ENCODE results near the gene GGT6.

DNA sequence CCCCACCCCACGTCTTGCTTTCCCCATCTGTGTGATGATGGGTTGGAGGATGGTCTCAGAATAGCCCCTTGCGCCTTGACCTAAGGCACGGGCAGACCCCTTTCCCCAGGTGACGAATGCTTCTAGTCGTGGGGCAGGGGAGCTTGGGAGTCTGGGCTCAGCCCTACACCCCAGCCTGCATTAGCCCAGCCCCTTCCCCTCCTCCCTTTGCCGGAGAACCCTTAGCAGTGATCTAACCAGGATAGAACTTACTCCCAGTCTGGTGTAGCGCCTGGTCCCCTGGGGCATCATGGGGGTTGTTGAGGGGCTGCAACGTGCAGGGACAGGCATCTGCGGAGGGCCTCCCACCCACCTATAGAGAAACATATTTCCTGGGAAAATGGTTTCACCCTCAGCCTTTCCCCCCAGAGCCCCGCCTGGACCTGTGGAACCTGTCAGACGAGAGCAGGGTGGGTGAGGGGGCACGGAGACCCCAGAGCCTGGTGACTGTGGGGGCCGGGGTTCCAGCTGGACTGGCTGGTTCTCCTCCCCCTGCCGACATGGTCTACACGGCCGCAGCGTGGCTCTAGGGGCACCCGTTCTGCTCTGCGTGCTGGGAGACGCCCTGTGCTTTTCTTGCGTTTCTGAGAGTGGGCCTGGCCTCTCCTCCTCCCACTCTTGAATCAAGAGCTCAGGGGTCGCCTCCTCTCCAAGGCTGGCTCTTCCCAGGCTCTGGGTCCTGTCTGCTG is 28.7 kb upstream of the GGT6 start:
- TF ChIP-seq, protein P1, sequence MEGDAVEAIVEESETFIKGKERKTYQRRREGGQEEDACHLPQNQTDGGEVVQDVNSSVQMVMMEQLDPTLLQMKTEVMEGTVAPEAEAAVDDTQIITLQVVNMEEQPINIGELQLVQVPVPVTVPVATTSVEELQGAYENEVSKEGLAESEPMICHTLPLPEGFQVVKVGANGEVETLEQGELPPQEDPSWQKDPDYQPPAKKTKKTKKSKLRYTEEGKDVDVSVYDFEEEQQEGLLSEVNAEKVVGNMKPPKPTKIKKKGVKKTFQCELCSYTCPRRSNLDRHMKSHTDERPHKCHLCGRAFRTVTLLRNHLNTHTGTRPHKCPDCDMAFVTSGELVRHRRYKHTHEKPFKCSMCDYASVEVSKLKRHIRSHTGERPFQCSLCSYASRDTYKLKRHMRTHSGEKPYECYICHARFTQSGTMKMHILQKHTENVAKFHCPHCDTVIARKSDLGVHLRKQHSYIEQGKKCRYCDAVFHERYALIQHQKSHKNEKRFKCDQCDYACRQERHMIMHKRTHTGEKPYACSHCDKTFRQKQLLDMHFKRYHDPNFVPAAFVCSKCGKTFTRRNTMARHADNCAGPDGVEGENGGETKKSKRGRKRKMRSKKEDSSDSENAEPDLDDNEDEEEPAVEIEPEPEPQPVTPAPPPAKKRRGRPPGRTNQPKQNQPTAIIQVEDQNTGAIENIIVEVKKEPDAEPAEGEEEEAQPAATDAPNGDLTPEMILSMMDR (IDR thresholded peaks at IDR 0.05; ENCODE audit: borderline replicate concordance, extremely low read depth, low read length, poor library complexity, severe bottlenecking), result no peak
- TF ChIP-seq EZH2 (IDR thresholded peaks at IDR 0.05; ENCODE audit: borderline replicate concordance, low read depth, low read length, severe bottlenecking), result no peak

Data from DND-41 (cell line).